Measurements from ENCODE around the gene AATF.
"Not testable (repeated sequence)": the region's sequence is repeated elsewhere in the genome, so short reads cannot be mapped to it uniquely, and the experiment has no call there.

The AATF gene

DNA sequence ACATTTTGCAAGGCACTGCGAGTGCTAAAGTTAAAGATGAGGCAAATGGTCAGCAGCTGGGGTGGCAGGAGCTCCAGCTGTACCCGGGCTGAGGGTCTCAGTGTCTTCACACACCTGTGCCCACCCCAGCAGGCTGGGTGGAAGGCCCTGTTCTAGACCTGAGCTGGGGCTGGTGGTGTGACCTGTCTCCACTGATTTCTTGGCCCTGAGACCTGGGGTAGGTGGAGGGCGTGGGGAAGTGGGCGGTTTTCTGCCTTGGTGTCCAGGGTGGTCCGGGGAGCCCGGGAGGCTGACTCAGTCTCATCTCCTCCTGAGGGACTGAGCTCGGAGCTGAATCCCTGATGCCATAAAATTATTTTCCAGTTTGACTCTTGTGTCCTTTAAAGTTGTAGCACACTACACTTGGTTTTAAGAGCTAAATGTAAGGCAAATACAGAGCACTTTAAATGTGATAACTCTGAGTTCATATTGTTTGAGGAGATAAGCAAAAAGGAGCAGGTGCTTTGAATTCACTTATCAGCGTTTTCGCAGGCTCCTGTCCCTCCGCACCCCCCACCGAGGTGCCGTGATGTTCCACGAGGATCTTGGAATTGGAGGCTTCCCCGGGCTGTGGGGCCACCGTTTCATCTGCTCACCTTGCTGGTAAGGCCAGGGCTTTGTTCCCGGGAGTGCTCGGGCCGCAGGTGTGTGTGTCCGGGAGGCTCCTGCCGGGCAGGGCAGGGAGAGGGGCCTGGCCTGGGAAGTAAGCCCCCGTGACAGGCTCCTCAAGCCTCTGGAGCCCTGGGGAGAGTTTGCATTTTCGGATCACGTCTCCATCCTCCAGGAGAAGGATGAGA lies 117.0 kb downstream of the AATF start:
- H3K36me3 Mint-ChIP-seq (ENCODE audit: low read depth) = peaks cover 6% of the 10 kb centered on the region
- DNase-seq = no peak
- peaks cover 5% of the 10 kb centered on the region for H3K9me3 Mint-ChIP-seq
- peaks cover 41% of the 10 kb centered on the region for H3K27me3 Mint-ChIP-seq (ENCODE audit: low read depth, poor library complexity)
- H3K27ac Mint-ChIP-seq = no peak overlapping the region
- no peak overlapping the region for H3K4me3 Mint-ChIP-seq
- H3K4me1 Mint-ChIP-seq = peaks cover 75% of the 10 kb centered on the region
- TF ChIP-seq, protein P1, sequence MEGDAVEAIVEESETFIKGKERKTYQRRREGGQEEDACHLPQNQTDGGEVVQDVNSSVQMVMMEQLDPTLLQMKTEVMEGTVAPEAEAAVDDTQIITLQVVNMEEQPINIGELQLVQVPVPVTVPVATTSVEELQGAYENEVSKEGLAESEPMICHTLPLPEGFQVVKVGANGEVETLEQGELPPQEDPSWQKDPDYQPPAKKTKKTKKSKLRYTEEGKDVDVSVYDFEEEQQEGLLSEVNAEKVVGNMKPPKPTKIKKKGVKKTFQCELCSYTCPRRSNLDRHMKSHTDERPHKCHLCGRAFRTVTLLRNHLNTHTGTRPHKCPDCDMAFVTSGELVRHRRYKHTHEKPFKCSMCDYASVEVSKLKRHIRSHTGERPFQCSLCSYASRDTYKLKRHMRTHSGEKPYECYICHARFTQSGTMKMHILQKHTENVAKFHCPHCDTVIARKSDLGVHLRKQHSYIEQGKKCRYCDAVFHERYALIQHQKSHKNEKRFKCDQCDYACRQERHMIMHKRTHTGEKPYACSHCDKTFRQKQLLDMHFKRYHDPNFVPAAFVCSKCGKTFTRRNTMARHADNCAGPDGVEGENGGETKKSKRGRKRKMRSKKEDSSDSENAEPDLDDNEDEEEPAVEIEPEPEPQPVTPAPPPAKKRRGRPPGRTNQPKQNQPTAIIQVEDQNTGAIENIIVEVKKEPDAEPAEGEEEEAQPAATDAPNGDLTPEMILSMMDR (IDR thresholded peaks at IDR 0.05) = no peak

- peaks cover 5% of the 10 kb centered on the region for H3K9me3 Mint-ChIP-seq
- H3K4me3 Mint-ChIP-seq = peak overlapping the region; percentile 35
- peaks cover 41% of the 10 kb centered on the region for H3K27me3 Mint-ChIP-seq (ENCODE audit: low read depth, poor library complexity)
- peaks cover 6% of the 10 kb centered on the region for H3K36me3 Mint-ChIP-seq (ENCODE audit: low read depth)
- peaks cover 66% of the 10 kb centered on the region for H3K4me1 Mint-ChIP-seq
- TF ChIP-seq, protein P1 (IDR thresholded peaks at IDR 0.05) = no peak
- no peak for DNase-seq
- H3K27ac Mint-ChIP-seq = no peak overlapping the region
Observed at GRCh38 chr17:37066322-37067255, 117.8 kb downstream of the AATF start.

DNA sequence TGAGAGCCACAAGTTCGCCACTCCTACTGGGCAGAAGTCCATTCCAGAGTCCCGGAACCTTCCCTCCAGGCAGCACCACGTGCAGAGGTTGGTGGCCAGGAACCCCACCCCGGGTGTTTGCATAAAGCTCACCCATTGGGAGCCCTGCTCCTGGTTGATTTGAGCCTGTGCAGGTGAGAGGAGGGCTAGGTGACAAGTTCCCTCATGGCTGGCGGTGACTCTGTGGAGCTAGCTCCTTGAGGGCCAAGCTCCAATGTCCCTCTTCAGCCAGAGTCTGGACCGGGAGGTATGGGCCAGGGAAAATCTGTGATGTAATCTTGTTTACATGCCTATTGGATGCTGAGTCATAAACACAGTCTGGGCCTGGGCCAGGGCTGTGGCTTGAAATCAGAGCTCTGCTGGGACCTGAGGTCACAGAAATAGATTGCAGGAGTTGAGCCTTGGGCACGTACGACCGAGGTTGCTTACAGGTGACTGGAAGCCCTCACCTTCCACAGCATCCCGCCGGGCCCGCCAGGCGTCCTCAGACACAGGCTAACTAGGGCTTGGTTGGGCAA lies 118.9 kb downstream of the AATF start:
- no peak overlapping the region for H3K27ac Mint-ChIP-seq
- no peak for DNase-seq
- peaks cover 56% of the 10 kb centered on the region for H3K4me1 Mint-ChIP-seq
- peak overlapping the region; percentile 43 for H3K4me3 Mint-ChIP-seq
- TF ChIP-seq, protein P1 (IDR thresholded peaks at IDR 0.05) = no peak
- H3K9me3 Mint-ChIP-seq = peaks cover 5% of the 10 kb centered on the region
- H3K36me3 Mint-ChIP-seq (ENCODE audit: low read depth) = peaks cover 6% of the 10 kb centered on the region
- H3K27me3 Mint-ChIP-seq (ENCODE audit: low read depth, poor library complexity) = peaks cover 46% of the 10 kb centered on the region

- TF ChIP-seq, protein P1 (IDR thresholded peaks at IDR 0.05) = no peak
- peaks cover 50% of the 10 kb centered on the region for H3K4me1 Mint-ChIP-seq
- H3K36me3 Mint-ChIP-seq (ENCODE audit: low read depth) = peaks cover 6% of the 10 kb centered on the region
- DNase-seq = no peak
- peaks cover 5% of the 10 kb centered on the region for H3K9me3 Mint-ChIP-seq
- H3K27ac Mint-ChIP-seq = no peak overlapping the region
- peaks cover 46% of the 10 kb centered on the region for H3K27me3 Mint-ChIP-seq (ENCODE audit: low read depth, poor library complexity)
- peak overlapping the region; percentile 32 for H3K4me3 Mint-ChIP-seq
Observed at GRCh38 chr17:37068266-37068665, 119.5 kb downstream of the AATF start.

- no peak for DNase-seq
- H3K27me3 Mint-ChIP-seq (ENCODE audit: low read depth, poor library complexity) = peaks cover 46% of the 10 kb centered on the region
- TF ChIP-seq, protein P1 (IDR thresholded peaks at IDR 0.05) = no peak
- peaks cover 5% of the 10 kb centered on the region for H3K9me3 Mint-ChIP-seq
- H3K4me3 Mint-ChIP-seq = no peak overlapping the region
- H3K27ac Mint-ChIP-seq = no peak overlapping the region
- H3K4me1 Mint-ChIP-seq = peaks cover 44% of the 10 kb centered on the region
- peaks cover 6% of the 10 kb centered on the region for H3K36me3 Mint-ChIP-seq (ENCODE audit: low read depth)
Observed at GRCh38 chr17:37069087-37069486, 120.3 kb downstream of the AATF start.

- not testable (repeated sequence) for DNase-seq, H3K4me3 Mint-ChIP-seq, H3K9me3 Mint-ChIP-seq, H3K4me1 Mint-ChIP-seq, H3K27ac Mint-ChIP-seq
- H3K36me3 Mint-ChIP-seq (ENCODE audit: low read depth) = peaks cover 11% of the 10 kb centered on the region
- H3K27me3 Mint-ChIP-seq (ENCODE audit: low read depth, poor library complexity) = peaks cover 17% of the 10 kb centered on the region
Observed at GRCh38 chr17:37073464-37073863, 124.7 kb downstream of the AATF start.
